GM21390 (cell line): ENCODE data around the gene PID1.

Experiments used
- ATAC-seq: cut with Tn5 transposase; IDR thresholded peaks from one replicate; pipeline ENCODE4 v1.9.1; 2021; ENCODE audit not compliant: unreplicated experiment

PID1 gene

DNA sequence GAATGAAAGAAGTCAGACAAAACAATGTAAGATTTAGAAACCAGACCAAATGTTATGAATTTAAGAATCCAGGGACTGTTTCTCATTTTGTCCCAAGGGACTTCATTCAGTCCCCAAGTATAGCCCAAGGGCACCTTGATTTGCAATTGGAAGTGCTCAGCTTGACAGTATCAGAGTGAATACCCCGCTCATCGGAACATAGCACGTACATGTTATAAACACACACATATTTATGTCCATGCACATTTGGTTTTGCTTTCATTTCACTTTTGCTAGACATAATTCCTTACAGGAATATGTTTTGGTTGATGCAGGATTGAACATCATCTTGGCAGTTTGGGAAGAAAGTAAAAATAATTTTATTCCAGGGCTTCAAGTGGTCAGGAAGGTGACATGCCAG, 100.2 kb downstream of the PID1 start:
- ATAC-seq = no peak

DNA sequence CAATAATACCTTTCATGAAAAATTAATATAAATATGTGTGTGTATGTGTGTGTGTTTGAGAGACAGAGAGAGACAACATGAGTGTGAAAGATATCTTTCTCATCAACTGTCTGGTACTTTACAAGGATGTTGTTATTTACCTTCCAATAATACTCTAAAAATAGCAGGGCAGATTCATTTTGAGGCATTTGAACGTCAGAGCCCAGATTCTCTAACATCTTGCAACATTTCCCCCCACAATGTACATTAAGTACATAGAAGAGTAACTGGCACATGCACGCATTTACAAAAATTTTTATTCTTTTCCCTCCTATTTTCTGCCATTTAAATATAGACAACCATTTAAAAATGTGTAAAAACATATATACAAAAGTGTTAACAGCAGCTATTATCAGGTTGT, 100.9 kb downstream of the PID1 start:
- no peak for ATAC-seq

DNA sequence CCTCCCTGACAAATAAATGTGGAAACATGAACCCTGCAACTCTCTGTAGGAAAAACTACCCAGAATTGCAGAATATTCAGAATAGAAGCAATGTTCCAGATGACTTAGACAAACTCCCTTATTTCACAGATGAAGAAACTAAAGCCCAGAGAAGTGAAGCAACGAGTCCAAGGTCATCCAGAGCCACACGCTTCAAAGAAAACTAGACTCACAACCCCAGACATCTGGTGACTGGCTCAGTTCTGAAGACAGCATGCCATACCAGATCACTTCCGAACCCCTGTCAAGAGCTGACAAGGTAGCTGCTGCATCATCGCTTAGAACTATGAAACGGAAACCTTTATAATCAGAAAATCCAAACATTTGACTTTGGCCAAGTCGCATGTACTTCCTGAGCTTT, 101.3 kb downstream of the PID1 start:
- no peak for ATAC-seq

DNA sequence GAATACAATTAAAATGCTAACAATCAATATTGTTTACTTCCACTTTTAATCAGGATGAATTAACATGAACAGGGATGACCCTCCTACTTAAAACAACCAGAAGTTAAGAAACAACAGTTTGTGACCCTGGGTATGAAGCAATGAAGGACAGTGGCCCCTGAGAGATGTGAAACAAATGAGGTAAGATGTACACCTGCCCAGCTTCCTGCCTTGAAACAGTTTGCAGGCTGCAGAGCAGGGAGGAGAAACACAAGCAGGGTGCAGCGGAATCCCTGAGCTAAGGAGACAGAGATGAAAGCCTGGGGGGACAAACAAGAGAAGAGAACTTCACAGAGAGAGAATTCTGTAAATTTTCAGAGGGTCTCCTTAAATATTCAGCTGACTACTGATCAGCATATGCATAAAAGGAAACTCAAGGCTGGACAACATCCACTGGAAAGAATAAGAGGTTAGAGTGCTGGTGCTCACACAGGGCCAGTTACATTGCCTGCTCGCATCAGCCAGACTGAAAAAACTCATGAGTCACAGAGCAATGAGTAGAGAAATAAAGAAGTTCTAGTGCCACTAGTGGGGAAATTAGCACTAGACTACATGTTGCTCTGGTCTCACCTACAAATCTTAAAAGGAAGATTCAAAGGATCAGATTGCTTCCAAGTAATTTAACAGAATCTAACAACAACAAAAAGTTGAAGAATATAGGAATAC, 106.4 kb downstream of the PID1 start:
- no peak for ATAC-seq

DNA sequence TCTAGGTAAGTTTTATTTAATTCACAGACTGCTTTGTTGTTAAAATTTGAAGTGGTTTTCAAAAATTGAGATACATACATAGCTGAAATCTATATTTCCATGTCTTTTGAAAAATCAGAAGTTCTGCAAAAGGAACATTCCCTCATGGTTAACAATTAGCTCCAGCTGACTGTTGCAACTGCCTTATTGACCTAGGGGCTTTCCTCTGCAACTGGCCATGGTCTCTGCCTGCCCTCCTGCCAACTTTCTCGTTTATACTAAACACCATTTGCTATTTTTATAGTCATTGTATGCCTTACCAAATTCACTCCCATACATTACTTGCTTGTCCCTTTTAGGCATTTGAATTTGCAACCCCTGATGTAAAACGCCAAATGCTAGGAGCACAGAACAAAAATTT, 107.2 kb downstream of the PID1 start:
- ATAC-seq = no peak

DNA sequence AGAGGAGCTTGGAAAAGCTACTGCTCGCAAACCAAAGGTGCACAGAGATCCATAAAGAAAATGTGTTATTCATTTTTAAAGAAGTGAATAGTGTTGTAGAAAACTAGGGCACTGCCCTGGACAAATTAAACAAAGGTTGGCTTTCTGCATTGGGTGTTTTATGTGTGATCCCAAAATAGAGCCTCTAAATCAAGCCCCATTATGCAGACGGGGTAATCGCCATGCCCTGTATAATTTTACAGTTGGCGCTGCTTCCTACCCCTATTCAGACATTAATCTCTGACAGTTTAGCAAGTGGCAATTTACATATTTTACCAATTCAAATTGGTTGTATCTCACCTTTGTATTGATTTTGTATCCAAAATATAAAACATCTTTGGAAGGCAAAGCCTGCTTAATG, 109.1 kb downstream of the PID1 start:
- ATAC-seq = no peak

DNA sequence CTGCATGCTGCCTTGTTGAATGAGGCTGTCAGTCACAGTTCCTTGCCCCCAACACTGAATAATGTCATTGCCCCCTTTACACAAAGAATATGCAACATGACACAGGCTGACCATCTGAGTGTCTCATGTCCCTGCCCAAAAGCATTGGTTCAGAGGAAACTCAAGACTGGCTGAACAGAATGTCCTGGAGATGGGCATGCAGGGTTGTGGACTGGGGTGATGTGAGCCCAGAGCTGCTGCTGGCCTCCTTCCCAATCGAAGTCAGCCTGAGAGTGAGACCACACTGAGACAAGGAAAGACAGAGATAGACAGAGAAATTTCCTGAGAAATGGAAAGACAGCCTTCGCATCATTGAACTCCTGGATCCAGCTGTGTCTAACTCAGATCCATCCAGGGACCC, 110.1 kb downstream of the PID1 start:
- ATAC-seq = no peak

DNA sequence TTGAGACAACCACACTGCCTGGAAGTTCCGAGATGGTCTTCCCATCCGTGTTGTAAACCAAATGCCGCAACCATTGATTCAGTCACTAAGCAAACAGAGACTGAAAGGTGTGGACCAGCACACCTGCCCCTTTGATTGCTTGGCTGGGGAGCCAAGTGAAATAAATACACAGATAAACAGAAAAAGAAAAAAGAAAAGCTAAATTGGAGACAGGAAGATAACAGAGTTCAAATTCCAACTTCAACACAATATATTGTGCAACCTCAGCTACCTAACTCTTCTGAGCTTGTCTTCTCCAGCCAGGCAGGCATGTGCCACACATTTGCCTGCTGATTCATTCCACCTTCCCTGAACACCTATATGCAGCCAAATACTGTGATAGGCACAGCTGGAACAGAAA, 110.9 kb downstream of the PID1 start:
- no peak for ATAC-seq

DNA sequence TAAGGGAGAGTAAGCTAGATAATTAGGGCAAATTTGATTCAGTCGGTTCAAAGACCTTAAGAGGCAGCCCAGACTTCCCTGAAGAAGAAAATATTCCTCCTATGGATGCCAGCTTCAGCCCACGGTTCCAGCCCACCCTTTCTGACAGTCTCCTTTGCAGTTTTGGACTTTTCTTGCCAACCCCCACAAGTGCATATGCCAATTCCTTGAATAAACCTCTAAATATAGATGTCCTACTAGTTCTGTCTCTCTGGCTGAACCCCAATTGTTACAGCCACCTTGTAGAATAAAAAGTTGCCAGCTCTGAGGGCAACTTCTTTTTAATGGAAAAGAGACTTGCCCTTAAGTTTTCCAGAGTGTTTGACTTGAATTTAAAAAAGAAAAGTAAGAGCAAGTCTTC, 111.7 kb downstream of the PID1 start:
- no peak for ATAC-seq

DNA sequence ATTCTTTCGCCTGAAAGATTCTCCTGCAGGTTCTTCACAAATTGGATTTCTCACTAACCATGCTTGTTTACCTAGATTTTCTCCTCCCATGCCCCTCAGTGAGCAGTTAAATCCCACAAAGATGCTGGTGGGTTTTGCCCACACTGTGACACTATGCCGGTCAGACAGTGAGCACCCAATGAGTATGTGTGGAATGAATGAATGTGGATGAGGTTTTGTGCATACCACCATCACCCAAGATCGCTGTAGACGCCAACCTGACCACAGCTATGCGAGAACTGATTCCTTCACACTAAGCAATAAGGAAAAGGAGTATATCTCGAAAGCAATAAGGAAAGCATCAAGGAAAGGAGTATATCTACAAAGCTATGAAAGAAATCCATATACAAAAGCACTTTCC, 116.7 kb downstream of the PID1 start:
- ATAC-seq = no peak

DNA sequence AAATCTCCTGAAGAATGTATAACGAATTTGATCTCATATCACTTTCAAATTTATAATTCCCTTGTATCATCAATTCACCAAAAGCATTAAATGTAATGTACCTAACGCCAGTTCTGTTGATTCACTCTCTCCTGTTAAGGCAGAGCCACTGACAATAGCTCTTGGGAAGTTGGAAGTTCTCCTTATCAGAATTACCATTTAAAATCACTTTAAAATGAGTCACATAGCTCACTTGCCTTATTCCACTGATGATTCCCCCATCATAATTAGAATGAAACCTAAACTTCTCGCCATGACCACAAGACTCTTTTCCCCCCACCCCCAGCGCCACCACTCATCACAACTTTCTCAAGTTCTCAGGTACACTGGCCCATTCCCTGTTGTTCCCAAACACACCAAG, 117.1 kb downstream of the PID1 start:
- ATAC-seq = no peak

DNA sequence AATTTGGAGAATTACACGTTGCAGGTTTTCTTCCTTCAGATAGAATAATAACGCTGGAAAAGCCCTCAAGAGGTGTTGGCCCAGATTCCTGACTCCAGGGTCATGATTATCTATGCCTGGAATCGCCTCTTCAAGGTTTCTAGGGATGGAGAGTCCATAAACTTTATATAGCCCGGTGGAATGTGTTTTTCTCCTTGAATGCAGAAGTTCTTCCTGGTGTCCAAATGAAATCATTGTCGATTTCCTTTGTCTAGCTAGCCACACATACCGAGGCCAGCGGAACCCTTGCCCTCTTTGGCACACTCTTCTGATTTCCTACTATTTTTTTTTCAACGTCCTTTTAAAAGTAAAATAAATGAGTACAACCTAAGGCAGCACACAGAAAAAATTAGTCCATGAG, 117.8 kb downstream of the PID1 start:
- ATAC-seq = no peak

DNA sequence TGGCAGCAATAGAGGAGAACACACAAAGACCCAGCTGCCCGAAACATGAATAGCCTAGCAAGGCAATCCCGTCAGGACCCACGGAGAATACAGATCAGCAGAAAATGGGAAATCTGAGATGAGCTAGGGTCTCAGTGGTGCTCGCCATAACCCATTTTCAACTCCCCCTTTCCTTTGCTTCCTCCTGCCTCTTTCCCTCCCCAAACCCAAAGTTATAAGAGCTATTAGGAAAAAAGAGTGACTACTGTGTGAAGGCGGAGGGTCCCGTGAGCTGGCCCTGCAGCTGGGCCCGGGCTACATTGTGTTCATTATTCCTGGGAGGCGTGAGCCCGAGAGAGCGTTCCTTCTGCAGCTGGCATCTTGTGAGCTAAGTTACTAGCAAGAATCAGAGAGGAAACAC, 118.4 kb downstream of the PID1 start:
- ATAC-seq = no peak

DNA sequence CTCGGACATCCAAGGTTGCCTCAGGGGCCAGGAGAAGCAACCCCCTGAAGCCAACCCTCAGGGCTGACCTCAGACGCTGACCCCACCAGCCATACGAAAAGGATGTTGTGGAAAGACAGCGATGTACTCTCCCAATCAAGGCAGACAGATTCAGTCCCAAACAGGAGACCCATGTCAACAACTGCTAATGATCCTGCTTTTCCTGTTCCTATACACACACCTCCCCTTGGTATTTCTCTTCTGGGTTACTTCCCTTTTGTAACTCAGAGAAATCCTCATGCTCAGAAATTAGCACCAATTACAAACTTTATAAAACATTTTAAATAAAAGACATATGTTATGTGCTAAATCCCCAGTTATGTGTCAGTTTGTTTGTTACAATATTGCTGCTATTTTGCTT, 120.8 kb downstream of the PID1 start:
- no peak for ATAC-seq

DNA sequence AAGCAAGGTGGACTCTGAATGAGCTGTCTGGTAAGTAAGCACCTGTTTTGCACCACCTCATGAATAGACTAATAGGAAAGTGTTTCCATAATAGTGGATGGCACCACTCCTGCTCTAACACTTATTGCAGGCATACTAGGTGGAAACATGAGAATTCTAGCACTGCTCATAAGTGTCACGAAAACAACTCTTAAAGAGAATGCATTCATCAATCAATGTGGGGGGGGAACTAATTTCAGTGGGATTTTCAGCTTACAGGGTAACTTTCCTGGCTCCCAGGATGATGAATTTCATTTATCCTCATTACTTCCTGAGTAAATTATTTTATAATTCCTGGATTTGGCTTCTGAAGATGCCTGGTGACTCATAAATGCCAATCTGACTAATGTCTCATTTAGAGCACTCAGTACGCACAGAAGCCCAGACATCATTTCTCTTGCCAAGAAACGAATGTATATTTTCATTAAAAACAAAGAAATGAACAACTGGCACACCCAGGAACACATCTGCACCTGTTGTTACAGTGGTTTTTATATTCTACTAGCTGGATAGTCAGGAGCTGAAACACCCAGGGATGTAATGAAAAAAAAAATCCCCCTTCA, 129.6 kb downstream of the PID1 start:
- ATAC-seq = no peak

DNA sequence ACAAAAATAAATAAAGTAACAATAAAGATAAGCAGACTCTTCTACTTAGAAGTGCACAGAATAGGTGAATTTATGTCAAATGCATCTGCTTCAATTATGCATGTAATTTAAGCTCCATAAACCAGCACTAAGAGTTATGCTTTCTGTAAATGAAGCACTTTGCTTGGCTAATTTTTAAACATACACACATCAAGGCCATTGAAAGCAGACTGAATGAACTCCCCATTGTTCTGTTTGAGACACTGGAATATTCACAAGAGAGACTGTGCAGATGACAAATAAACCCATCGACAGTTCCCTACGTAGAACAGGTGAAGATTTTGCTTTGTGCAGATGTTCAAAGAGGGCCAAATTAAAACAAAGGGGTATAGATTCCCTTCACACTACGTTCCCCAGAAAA, 133.4 kb downstream of the PID1 start:
- no peak for ATAC-seq

DNA sequence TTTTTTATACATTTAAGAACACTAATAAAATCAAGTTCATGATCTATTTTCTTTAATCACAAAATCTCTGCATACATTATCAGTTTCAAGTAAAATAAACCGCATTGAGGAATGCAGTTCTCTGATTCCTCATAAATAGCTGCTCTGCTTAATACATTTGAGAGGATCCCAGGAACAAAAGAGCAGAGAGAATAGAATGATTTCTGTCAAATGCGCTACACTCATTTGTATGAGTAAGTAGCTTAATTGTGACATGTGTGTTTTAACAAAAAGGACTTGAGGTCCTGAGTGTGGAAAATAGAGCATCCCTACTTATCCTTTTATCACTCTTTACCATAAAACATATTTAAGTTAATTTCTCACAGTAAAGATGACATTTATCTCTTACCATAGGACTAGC, 134.0 kb downstream of the PID1 start:
- ATAC-seq = no peak

DNA sequence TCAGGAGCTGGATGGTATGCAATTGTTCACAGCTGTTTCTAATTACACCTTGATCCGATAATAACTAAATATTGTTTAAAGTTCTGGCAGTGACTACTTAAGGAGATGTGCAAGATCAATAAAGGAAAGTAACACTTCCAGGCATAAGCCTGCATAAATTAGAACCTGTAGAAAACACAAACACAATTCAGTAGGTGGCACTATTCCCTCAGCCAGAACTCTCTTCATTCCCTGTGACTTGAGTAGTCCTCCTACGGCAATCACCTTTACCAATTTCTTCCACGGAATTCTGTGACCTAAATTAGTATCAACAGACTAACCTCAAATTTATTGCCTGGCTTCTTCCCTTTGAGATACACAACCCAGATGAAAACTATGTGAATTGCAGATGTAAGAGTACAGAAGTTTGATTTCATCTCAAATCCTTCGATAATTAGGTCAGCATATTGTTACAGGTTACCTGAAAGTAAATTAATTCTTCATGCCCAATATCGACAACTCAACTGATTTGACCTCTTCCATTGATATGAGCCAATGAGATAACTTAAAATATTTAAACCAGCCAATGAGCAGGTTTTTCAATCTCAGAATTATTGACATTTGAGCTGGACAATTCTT, 137.8 kb downstream of the PID1 start:
- no peak for ATAC-seq

DNA sequence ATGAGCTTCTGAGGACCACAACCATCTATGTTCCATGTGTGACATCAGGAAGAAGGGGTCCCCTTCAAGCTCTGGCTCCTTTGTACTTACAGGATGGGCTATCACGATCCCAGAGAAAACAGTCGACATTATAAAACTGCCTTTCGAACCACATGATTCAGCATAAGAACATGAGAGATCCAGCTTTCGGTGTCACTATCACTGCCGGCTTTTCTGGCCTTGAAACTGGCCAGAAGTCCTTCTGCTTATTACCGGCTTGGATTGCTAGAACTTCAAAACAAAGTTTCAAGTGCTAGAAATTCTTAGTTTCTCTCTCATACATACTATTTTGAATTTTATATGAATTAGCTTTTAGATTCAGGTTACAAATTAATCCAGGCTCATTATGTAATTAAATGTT, 138.9 kb downstream of the PID1 start:
- no peak for ATAC-seq

DNA sequence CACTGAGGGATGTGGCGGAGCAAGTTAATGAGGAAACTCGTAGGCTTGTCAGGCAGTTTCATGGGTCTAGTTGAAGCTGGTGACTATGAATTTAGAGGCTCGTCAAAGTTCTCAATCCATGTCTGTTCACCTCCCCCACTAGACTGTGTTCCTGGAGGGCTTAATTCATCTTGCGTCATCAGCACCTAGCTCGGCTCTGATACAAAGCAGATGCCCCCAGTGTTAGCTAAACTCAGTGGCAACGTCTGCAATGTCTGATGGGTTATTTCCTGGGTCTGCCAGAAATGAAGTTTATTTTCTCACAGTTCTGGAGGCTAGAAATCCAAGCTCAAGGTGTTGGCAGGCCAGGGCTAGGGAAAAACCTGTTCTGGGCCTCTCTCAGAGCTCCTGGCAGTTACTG, 140.6 kb downstream of the PID1 start:
- ATAC-seq = no peak

DNA sequence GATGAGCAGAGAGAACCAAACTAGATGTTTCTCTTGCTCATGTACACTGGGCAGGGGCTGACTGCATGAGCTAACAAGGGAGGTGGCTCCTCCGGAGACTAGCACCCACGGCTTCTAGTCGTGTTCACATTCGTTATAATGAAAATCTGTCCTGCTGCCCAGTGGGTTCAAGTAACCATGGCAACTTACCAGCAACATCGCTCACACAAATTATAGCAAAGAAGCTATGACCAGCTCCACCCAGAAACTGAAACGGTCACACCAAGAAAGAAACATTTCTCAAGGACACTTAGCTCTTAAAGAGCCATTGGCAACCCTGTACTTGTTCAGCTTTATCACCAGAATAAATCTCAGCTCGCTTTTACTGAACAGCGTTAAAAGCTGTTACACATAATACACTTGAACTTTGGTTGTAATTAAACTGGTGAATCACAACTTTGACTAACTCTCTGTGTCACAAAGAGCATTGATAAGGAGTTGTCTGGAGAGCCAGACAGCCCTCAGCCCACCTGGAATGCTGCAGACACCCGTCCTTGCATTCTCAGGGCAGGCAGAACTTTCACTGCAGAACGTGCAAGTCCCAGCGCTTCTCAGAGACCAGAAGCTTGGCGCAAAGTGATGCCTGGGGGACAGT, 141.2 kb downstream of the PID1 start:
- ATAC-seq = no peak

DNA sequence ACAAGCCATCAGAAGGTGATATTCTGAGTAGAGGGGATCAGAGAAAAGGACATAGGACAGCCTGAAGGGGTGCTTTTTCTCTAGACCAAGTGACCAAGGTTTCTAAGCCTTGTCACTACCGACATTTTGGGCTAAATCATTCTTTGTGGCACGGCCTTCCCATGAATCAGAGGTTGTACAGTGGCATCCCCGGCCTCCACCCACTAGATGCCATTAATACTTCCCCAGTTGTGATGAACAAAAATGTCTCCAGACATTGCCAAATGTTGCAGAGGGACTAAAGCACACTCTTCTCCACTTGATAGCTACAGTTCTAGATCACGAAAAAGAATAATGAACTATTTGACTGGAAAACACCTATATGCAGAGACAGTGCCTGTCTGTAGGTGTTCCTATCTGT, 143.6 kb downstream of the PID1 start:
- no peak for ATAC-seq
